Measurements from ENCODE around the gene GLOD5. TPM values are rescaled to one million over a fixed set of nuclear protein-coding genes. Genes with fewer than 3 reads are reported as not detected.
A peak's percentile ranks its signal among the peaks of the same experiment; 100 is the strongest.

The GLOD5 gene
- total RNA-seq, 1 experiment from 2014 or later = not detected

- Mint-ChIP-seq H3K4me3 (ENCODE audit: low read depth, unreplicated experiment) (peak overlapping the region; percentile 40), H3K36me3 (ENCODE audit: insufficient read depth, unreplicated experiment) (peaks cover 6% of the 10 kb centered on the region), H3K9me3 (ENCODE audit: low read depth, unreplicated experiment) (no peaks in the 10 kb centered on the region), H3K27ac (ENCODE audit: unreplicated experiment) (no peak overlapping the region), H3K4me1 (ENCODE audit: low read depth, unreplicated experiment) (peaks cover 25% of the 10 kb centered on the region), H3K27me3 (ENCODE audit: unreplicated experiment) (peaks cover 21% of the 10 kb centered on the region)
- no TSS peak for BruUV-seq (replicated peaks)
- intact Hi-C loops (cut with micrococcal nuclease; ENCODE audit: unreplicated experiment) = no loop called here
- CTCF ChIA-PET = no interaction called here
- no peak for TF ChIP-seq CTCF (IDR thresholded peaks at IDR 0.05; ENCODE audit: unreplicated experiment)
- no peak for DNase-seq
Observed at GRCh38 chrX:48793935-48794334, 32.4 kb downstream of the GLOD5 start.

GRCh38 chrX:48794340-48794910 lies 32.9 kb downstream of the GLOD5 start:
- intact Hi-C loops (cut with micrococcal nuclease; ENCODE audit: unreplicated experiment) = no loop called here
- Mint-ChIP-seq H3K27me3 (ENCODE audit: unreplicated experiment) (peaks cover 16% of the 10 kb centered on the region), H3K36me3 (ENCODE audit: insufficient read depth, unreplicated experiment) (peaks cover 6% of the 10 kb centered on the region), H3K9me3 (ENCODE audit: low read depth, unreplicated experiment) (no peaks in the 10 kb centered on the region), H3K27ac (ENCODE audit: unreplicated experiment) (peak overlapping the region; percentile 46), H3K4me1 (ENCODE audit: low read depth, unreplicated experiment) (peaks cover 25% of the 10 kb centered on the region), H3K4me3 (ENCODE audit: low read depth, unreplicated experiment) (peak overlapping the region; percentile 40)
- DNase-seq = no peak
- no TSS peak for BruUV-seq (replicated peaks)
- TF ChIP-seq CTCF (IDR thresholded peaks at IDR 0.05; ENCODE audit: unreplicated experiment) = no peak
- CTCF ChIA-PET = no interaction called here

GRCh38 chrX:48794911-48795515 lies 33.5 kb downstream of the GLOD5 start:
- intact Hi-C loops (cut with micrococcal nuclease; ENCODE audit: unreplicated experiment) = no loop called here
- H3K27ac Mint-ChIP-seq (ENCODE audit: unreplicated experiment) = peak overlapping the region; percentile 46
- peaks cover 26% of the 10 kb centered on the region for H3K4me1 Mint-ChIP-seq (ENCODE audit: low read depth, unreplicated experiment)
- CTCF ChIA-PET = no interaction called here
- no TSS peak for BruUV-seq (replicated peaks)
- peak overlapping the region; percentile 40 for H3K4me3 Mint-ChIP-seq (ENCODE audit: low read depth, unreplicated experiment)
- no peak for TF ChIP-seq CTCF (IDR thresholded peaks at IDR 0.05; ENCODE audit: unreplicated experiment)
- peak; percentile 56 for DNase-seq
- H3K36me3 Mint-ChIP-seq (ENCODE audit: insufficient read depth, unreplicated experiment) = peaks cover 6% of the 10 kb centered on the region
- H3K27me3 Mint-ChIP-seq (ENCODE audit: unreplicated experiment) = peaks cover 10% of the 10 kb centered on the region
- H3K9me3 Mint-ChIP-seq (ENCODE audit: low read depth, unreplicated experiment) = no peaks in the 10 kb centered on the region

GRCh38 chrX:48798318-48798717 lies 36.8 kb downstream of the GLOD5 start:
- Mint-ChIP-seq H3K27ac (ENCODE audit: unreplicated experiment) (no peak overlapping the region), H3K27me3 (ENCODE audit: unreplicated experiment) (no peaks in the 10 kb centered on the region), H3K9me3 (ENCODE audit: low read depth, unreplicated experiment) (no peaks in the 10 kb centered on the region), H3K4me1 (ENCODE audit: low read depth, unreplicated experiment) (peaks cover 34% of the 10 kb centered on the region), H3K4me3 (ENCODE audit: low read depth, unreplicated experiment) (no peak overlapping the region), H3K36me3 (ENCODE audit: insufficient read depth, unreplicated experiment) (peaks cover 36% of the 10 kb centered on the region)
- CTCF ChIA-PET = no interaction called here
- no peak for DNase-seq
- intact Hi-C loops (cut with micrococcal nuclease; ENCODE audit: unreplicated experiment) = no loop called here
- TF ChIP-seq CTCF (IDR thresholded peaks at IDR 0.05; ENCODE audit: unreplicated experiment) = no peak
- BruUV-seq (replicated peaks) = no TSS peak

Data from Calu3 (cell line).